ENCODE measurements around the gene OASL. TPM values are rescaled to one million over a fixed set of nuclear protein-coding genes. Genes with fewer than 3 reads are reported as not detected.
A peak's percentile ranks its signal among the peaks of the same experiment; 100 is the strongest.

The OASL gene
- total and polyA plus RNA-seq, 2 of the 4 experiments (the other 2 are of a cell fraction), result under 0.01 to 0.05 TPM

DNA sequence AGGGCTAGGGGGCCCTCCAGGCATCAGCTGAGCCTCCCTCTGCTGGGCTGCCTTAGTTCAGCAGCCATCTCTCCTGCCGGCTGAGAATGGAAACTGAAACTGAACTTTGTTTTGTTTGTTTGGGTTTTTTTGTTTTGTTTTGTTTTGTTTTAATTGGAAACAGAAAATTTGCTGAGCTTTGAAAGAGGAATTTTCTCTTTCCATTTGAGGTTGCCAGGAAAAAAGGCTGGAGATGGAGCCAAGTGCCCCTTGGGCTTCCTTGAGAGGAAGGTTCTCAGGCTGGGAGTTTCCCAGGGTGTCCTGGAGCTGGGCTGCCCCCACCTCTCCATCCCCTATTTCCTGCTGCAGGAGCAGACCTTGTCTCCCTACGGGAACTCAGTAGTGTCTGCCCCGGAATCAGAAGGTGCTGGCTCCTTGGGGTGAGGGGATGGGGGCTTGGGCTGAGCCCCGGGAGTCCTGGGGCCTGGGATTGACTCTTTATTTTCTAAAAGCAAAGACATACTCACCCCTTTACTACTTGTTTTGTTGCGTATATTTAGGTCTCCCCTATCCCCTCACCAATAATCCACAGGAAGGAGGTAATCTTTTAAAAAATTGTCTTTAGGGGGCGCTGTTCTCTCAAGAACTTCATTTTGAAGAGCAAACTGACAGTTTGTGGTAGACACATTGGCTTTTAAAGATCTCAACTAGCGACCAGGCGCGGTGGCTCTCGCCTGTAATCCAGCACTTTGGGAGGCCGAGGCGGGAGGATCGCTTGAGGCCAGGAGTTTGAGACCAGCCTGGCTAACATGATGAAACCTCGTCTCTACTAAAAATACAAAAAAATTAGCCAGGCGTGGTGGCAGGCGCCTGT is 21.3 kb upstream of the OASL start (continued):
- TF ChIP-seq MXI1 (IDR thresholded peaks at IDR 0.05; ENCODE audit: borderline replicate concordance, low read depth, low read length) (no peak), MAFK (IDR thresholded peaks at IDR 0.05; ENCODE audit: low read depth, low read length) (no peak), CEBPB (IDR thresholded peaks at IDR 0.05; ENCODE audit: low read depth, low read length) (no peak)

DNA sequence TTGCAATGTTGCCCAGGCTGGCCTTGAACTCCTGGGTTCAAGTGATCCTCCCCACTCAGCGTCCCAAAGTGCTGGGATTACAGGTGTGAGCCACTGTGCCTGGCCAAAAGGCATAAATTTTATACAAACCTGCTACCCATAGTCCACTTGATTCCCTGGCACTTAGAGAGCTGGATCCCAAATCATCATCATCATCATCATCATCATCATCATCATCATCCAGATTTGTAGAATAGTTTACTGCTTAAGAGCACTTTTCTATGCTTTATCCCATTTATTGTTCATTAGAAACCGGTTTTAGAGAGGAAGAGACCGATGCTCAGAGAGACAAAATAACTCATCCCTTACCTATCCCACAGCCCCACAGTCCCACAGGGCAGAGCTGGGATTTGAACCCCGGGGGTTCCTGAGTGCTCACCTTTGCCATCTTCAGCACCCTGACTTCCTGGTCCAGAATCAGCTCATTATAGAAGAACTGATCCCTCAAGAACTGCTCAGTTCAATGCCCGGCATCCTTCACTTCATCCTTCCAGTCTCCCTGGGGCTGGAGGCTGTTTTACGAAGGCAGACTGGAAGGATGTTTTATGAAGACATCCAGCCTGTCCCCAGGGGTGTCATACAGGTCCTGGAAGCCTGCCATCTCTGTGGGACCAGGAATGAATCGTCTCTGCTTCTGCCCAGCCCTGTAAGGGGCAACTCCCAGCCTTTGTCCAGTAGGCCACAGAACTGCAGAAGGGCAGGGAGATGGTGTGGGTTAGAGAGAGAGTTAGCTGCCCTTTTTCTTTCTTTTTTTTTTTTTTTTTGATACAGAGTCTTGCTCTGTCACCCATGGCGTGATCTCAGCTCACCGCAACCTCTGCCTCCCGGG is 20.2 kb upstream of the OASL start:
- Histone ChIP-seq H2AK9ac (replicated peaks; ENCODE audit: low read depth, low read length, poor library complexity) (no peak overlapping the region), H3K9me3 (ENCODE audit: control insufficient read depth, insufficient read depth, low read length) (no peaks in the 10 kb centered on the region), H3K56ac (ENCODE audit: extremely low read depth, insufficient read depth, low read length) (no peak overlapping the region), H3K27me3 (ENCODE audit: control insufficient read depth, insufficient read depth, low read length) (peaks cover 9% of the 10 kb centered on the region), H3K4ac (ENCODE audit: low read depth, low read length) (no peak overlapping the region), H3K79me1 (ENCODE audit: low read depth in 1 of 2, low read length in 2 of 2) (no peaks in the 10 kb centered on the region), H3K18ac (ENCODE audit: low read depth, low read length) (no peak overlapping the region), H3K4me3 (ENCODE audit: insufficient read depth, low read depth, low read length) (no peak overlapping the region), H2BK120ac (ENCODE audit: low read depth, low read length) (no peak overlapping the region), H2BK20ac (ENCODE audit: low read depth, low read length) (no peak overlapping the region), H4K91ac (ENCODE audit: insufficient read depth, low read depth, low read length) (no peak overlapping the region), H4K8ac (ENCODE audit: low read depth in 2 of 2, low read length in 2 of 2) (peak overlapping the region in 1 of 2 experiments; percentile 1; a peak in 1 of 4 replicates), H3K36me3 (ENCODE audit: control insufficient read depth, insufficient read depth, low read length) (no peaks in the 10 kb centered on the region), H2AFZ (replicated peaks; ENCODE audit: low read length, poor library complexity) (peak overlapping the region; percentile 12), H2BK15ac (ENCODE audit: low read depth, low read length) (no peak overlapping the region), H3K9me1 (ENCODE audit: insufficient read depth, low read length) (no peaks in the 10 kb centered on the region), H3K27ac (ENCODE audit: insufficient read depth, low read length) (no peak overlapping the region), H4K20me1 (ENCODE audit: insufficient read depth, low read length) (no peaks in the 10 kb centered on the region), H3K4me1 (ENCODE audit: control insufficient read depth, insufficient read depth, low read length) (no peaks in the 10 kb centered on the region), H3K23ac (ENCODE audit: low read depth, low read length) (no peak overlapping the region), H4K5ac (ENCODE audit: low read depth, low read length) (no peak overlapping the region), H2AK5ac (ENCODE audit: low read depth, low read length) (no peak overlapping the region), H3K14ac (replicated peaks; ENCODE audit: low read depth, low read length) (no peak overlapping the region), H3K4me2 (ENCODE audit: low read depth, low read length) (no peak overlapping the region), H2BK5ac (ENCODE audit: low read depth, low read length, poor library complexity, severe bottlenecking) (no peak overlapping the region), H3K9ac (ENCODE audit: low read depth, low read length) (no peak overlapping the region)
- DNase-seq, result no peak
- no peak for ATAC-seq (ENCODE audit: low read depth)
- intact Hi-C loops (cut with micrococcal nuclease) (no loop called here), in situ Hi-C loops (cut with MboI; ENCODE audit: low sequenced_read_pairs) (no loop called here), dilution Hi-C loops (cut with HindIII; ENCODE audit: low sequenced_read_pairs, unreplicated experiment) (no loop called here)
- TF ChIP-seq, protein P1, sequence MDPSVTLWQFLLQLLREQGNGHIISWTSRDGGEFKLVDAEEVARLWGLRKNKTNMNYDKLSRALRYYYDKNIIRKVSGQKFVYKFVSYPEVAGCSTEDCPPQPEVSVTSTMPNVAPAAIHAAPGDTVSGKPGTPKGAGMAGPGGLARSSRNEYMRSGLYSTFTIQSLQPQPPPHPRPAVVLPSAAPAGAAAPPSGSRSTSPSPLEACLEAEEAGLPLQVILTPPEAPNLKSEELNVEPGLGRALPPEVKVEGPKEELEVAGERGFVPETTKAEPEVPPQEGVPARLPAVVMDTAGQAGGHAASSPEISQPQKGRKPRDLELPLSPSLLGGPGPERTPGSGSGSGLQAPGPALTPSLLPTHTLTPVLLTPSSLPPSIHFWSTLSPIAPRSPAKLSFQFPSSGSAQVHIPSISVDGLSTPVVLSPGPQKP (IDR thresholded peaks at IDR 0.05; ENCODE audit: borderline replicate concordance, low read depth, low read length), result no peak
- TF ChIP-seq MAFK (IDR thresholded peaks at IDR 0.05; ENCODE audit: low read depth, low read length) (no peak), RCOR1 (IDR thresholded peaks at IDR 0.05; ENCODE audit: insufficient replicate concordance, low read length) (no peak), MAZ (IDR thresholded peaks at IDR 0.05; ENCODE audit: borderline replicate concordance, low read depth, low read length) (no peak)
- ChIA-PET POLR2A (ENCODE audit: unreplicated experiment) (no interaction called here), CTCF (interaction anchor here (0.7 to 1.8 kb wide), 6 partner anchors 10 to 144 kb away, joined by 3 to 7 read pairs (median 4); no protein-coding TSS in a partner anchor)
- no TSS peak for BruUV-seq (replicated peaks)
- WGBS, 2 experiments (ENCODE audit: extremely low coverage in 2 of 2, insufficient read length in 1 of 2), result 80% methylated on average over 1 of the region's 10 CpGs; no CpG with 5 or more reads in 1 of the 2 experiments

Data from IMR-90 (cell line).